H54 (cell line): ENCODE results near the gene NCAPD2.

Experiments
- DNase-seq: peaks from one replicate; pipeline ENCODE4 v3.0.0; 2011; ENCODE audit warnings: low spot score, mixed read lengths; ENCODE audit not compliant: insufficient read length
- FAIRE-seq: peaks from 3 replicates; lab custom pipeline; 2011; peaks lifted over from hg19 to GRCh38; lab: Jason Lieb, UNC
- POLR2A ChIP-seq: IDR thresholded peaks from 2 replicates; pipeline ENCODE4 v1.6.1; 2011; ENCODE audit warnings: low read depth, mild to moderate bottlenecking, low read length

NCAPD2 gene

DNA sequence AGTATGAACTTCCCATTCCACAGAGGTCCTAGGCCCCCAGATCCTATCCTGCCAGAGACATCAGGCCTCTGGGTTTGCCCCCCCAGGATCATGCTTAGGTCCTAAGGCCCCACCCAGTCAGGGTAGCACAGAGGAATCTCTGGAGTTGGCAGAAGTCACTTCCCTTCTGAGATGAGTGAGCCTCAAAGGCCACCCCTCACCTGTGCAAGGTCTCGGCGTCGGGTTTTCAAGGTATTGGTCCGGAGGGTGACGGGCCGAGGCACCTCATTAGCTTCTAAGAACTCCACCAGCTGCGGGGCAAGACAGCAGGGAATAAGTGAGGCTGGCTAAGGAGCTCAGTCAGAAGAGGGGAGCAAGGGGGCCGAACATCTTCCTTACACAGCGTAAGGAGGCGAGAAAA, 69.0 kb downstream of the NCAPD2 start:
- FAIRE-seq, result no peak

DNA sequence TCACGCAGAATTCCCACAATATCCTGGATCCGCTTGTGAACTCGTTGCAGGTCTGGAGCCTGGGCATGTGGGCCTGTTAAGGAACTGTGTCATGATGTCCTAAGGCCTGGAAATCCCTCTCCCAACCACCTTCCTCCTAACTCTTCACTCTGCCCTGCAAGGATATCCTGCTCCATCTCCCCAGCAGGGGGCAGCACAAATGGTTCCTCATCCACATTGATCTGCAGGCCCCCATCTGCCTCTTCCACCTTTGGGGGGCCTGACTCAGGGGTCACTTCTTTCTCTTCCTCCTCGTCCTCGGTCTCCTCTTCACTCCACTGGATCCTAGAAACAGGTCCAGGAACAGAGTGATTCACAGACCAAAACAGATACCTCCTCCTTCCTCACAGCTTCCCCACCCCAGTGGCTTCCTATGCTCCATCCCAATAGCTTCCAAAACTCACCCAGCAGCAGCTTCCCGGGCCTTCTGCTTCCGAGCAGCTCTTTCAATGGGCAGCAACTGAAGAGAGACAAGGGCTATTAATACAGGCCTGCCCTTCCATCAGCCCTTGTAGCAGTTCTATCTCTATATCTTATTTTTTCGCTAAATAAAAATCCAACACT, 69.6 kb downstream of the NCAPD2 start:
- no peak for TF ChIP-seq POLR2A
- DNase-seq (no peak), FAIRE-seq (no peak)

More for the DNA sequence above, 69.0 kb downstream of the NCAPD2 start:
- TF ChIP-seq POLR2A, result no peak
- no peak for DNase-seq

DNA sequence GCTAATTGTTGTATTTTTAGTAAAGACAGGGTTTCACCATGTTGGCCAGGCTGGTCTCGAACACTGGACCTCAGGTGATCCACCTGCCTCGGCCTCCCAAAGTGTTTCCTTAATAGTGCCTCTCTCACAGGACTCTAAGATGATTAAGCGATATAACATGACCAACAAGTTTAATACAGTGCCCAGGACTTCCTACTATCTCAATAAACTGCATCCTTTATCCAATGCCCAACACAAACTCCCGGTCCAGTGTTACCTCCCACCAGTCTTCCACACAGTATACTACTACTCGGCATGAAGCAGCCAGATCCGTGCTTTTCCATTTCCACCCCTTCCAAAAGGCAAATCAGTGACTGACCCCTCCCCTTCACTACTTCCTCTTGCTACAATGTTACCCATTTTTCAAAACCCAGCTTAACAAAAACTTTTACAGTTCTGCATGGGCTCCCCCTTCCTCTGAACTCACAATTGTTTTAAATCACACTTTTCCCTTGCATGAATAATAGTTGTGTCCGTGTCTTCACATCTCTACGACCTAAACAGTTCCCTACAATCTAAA, 73.3 kb downstream of the NCAPD2 start:
- no peak for TF ChIP-seq POLR2A
- FAIRE-seq (no peak), DNase-seq (no peak)

DNA sequence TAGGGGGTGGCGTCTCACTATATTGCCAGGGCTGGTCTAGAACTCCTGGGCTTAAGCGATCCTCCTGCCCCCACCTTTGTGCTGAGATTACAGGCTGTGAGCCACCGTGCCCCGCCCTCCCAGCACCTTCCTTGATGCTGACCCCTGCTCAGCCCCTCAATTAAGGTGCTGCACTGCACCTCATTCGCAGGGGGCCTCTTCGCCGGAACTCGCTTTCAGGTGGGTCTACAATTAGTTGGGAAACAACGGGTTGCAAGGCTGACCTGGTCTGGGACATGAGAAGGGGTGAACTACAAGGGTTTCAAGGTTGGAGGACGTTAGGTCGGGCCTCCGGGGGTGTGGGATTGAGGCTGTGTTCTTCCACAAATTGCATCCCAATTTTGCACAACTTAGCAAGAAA, 75.4 kb downstream of the NCAPD2 start:
- FAIRE-seq (no peak), DNase-seq (no peak)
- TF ChIP-seq POLR2A, result no peak

DNA sequence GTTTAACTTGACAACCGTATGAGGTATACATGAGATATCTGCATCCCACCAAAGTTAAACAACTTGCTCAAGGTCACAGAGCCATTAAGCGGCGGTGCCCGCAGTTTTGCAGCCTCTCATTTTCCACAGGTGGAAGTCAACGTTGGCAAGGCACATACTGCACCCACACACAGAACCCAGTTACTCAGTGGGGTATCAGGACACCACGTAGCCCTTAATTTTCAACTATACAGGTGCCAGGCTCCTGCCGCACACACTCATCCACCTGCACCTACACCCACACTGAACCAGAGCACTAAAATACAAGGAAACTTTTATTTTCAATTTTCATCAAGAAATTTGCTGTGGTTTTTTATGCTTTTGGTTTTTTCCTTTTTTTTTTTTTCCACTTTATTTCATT, 75.9 kb downstream of the NCAPD2 start:
- TF ChIP-seq POLR2A, result no peak
- FAIRE-seq, result no peak

DNA sequence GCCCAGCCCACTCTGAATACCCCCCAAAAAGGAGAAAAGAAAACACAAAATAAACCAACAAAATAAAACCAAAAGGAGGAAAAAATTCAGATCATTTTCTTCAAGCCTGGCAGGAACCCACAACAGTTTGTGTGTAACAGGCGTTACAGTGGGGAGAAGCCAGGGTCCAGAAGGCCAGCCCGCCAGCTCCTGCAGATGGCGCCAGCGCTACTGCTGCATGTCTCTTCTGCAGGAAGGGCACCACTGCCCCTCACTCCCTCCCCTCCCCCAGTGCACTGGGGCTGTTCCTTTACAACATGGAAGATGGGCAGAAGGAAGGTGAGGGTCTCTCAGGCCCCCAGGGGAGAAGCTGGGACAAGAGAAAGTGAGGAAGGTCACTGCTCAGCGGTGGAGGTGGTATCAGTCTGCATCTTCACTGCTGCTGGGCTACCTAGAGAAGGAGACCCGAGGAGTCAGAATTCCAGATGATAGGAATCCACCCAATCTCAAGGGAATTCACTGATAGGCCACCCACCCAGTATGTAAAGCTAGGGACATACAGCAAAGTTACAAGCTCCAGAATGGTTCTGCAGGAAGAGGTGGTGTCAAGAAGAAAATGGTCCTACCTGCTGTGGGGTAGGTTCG, 76.5 kb downstream of the NCAPD2 start:
- no peak for FAIRE-seq

More for the DNA sequence above, 75.9 kb downstream of the NCAPD2 start:
- no peak for DNase-seq

DNA sequence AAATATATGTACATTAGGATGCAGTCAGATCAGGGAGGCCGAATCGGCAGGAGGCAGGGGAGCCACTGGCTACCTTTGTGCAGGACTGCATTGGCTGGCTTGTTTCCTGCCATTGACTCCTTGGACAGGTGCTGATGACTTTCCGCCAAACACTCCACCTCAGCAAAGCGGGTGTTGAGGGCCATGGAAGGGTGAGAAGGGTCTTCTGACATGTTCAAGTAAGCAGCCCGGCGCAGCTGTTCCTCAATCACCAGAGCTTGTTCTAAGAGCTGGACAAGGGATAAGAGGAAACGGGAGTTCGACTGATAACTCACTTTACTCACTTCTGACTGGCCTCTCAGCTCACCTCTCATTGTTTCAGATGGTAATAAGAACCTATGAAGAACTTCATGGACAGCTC, 79.1 kb downstream of the NCAPD2 start:
- no peak for TF ChIP-seq POLR2A
- FAIRE-seq, result no peak

More for the DNA sequence above, 76.5 kb downstream of the NCAPD2 start:
- DNase-seq, result peak; percentile 52
- no peak for TF ChIP-seq POLR2A

DNA sequence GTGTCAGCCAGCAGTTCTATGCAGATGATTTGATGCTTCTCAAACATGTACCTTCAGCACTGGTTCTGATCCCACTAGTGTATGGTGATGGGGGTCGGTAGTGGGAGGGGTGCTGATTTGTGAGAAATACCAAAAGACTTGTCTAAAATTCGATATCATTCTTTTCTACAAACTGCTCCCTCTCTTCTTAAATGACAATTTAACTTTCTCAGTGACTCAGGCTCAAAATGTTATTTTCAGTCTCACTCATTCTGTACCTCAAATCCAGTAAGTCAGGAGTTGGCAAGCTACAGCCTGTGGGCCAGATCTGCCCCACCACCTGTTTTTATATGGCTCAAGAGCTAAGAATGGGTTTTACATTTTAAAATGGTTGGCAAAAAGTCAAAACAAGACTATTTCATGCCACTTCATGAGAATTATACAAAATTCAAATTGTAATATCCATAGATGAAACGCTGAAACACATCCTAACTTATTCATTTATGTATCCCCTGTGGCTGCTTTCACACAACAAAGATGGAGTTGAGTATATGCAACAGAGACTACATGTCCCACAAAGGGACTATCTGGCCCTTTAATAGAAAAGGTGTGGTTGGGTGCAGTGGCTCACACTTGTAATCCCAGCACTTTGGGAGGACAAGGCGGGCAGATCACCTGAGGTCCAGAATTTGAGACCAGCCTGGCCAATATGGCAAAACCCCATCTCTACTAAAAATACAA, 80.8 kb downstream of the NCAPD2 start:
- DNase-seq (no peak), FAIRE-seq (no peak)
- no peak for TF ChIP-seq POLR2A

More for the DNA sequence above, 79.1 kb downstream of the NCAPD2 start:
- DNase-seq, result no peak

DNA sequence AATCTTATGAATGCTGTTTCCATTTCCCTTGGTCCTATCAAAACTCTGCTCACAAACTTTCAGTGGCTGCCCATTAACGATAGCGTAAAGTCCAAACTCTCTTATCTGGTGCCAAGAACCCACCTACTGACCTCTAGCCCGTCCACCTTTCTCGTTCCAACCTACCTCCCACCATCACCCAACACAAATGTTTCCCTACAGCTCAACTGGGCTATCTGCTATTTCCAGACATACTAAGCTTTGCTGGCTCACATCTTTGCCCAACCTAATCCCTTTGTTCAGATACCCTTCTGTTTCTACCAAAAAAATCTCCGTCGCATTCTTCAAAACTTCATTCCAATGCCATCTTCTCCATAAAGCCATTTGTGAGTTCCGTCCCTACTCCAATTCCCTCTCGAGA, 81.7 kb downstream of the NCAPD2 start:
- FAIRE-seq (no peak), DNase-seq (no peak)
- TF ChIP-seq POLR2A, result no peak
